Activated T-cell treated with anti-CD3 and anti-CD28 coated beads, Interleukin-2, amount 50 U/mL, for 1 hour (primary cell): ENCODE measurements around the gene SESN2.

Source experiments
- DNase-seq: peaks from one replicate; pipeline ENCODE4 v3.0.0-alpha.2; 2020

SESN2 gene

DNA sequence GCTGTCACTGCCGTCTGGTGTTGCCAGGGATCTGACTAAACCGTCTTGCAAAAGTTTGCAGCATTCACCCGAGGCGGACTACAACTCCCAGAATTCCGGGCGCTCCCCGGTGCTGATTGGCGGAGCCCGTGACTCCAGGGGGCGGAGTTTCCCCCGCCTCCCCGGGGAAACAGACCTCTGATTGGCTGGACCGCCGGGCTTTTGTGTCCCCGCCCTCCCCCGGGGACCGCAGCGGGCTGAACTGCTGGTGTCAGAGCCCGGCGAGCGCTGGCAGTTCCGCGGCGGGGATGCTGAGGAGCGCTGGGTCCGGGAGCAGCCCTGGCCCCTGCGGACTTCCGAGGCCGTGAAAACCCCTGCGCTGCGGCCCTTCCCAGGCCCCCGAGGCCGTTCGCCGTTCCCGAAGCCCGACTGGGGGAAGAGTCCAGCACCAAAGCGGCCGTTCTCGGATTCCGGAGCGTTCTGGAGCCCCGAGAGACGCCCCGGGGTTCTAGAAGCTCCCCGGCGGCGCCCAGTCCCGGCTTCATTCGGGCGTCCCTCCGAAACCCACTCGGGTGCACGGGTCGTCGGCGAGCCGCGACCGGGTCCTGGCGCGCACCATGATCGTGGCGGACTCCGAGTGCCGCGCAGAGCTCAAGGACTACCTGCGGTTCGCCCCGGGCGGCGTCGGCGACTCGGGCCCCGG lies at the start of gene SESN2:
Gene SESN2 (plus strand): TSS at position 267 of the 682 bp plus-strand sequence. CDS start 330 bp downstream, at position 597.
- peak; percentile 99 for DNase-seq

DNA sequence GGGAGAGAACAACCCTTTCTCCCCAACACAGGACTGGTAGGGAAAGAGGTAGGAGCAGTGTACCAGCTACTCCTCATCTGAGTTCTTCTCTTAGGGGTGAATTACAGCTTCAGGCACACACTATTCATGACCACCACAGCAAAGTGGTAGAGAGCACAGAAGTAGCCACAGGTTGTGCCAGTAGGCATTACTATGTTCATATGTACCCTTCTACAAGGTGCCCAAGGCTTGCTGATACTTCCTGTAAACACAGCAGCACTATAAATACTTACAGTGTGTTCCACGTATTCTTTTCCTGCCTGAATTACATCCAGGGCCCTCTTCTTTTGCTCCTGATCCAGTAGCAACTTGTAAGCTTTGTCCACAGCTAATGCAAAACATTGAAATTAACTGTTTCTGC lies 49.6 kb upstream of the SESN2 start:
- no peak for DNase-seq

DNA sequence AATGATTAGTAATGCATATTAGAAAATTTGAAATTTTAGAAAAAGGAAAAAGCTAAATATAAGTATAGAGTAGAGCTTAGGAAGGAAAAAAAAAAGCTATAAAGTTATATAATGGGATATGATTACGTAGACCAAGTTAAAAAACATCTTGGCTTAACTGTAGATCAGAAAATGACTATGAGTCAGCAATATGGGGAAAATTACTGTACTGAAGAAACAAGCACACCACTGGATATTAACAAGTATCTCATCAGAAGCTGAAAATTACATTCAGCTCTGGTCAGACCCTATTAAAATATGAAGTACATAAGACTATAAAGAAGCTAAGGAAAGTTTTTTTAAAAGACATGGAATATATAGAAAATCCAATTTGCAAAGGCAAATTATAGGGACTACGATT lies 46.0 kb upstream of the SESN2 start:
- DNase-seq, result no peak

- no peak for DNase-seq
Observed at GRCh38 chr1:28229089-28229488, 30.2 kb upstream of the SESN2 start.

GRCh38 chr1:28229996-28230395 lies 29.3 kb upstream of the SESN2 start:
- no peak for DNase-seq

GRCh38 chr1:28232558-28233263 lies 26.6 kb upstream of the SESN2 start, which contains the start of gene DNAJC8:
Gene DNAJC8 (minus strand): TSS chr1:28233029. CDS start chr1:28232998, 31 bp downstream.
- DNase-seq, result peak; percentile 90

DNA sequence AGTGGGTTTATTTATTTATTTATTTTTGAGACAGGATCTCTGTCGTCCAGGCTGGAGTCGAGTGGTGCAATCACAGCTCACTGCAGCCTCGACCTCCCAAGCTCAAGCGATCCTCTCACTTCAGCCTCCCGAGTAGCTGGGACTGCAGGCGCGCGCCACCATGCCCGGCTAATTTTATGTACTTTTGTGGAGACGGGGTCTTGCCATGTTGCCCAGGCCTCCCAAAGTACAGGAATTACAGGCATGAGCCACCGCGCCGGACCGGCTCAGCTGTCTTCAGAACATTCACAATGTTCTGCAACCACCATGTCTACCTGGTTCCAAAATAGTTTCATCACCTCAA lies 26.1 kb upstream of the SESN2 start:
- DNase-seq, result no peak

GRCh38 chr1:28235755-28236655 lies 23.3 kb upstream of the SESN2 start, which contains the start of gene ATP5IF1:
Gene ATP5IF1 (plus strand): TSS chr1:28236124. CDS start chr1:28236184, 60 bp downstream.
- peak; percentile 89 for DNase-seq

DNA sequence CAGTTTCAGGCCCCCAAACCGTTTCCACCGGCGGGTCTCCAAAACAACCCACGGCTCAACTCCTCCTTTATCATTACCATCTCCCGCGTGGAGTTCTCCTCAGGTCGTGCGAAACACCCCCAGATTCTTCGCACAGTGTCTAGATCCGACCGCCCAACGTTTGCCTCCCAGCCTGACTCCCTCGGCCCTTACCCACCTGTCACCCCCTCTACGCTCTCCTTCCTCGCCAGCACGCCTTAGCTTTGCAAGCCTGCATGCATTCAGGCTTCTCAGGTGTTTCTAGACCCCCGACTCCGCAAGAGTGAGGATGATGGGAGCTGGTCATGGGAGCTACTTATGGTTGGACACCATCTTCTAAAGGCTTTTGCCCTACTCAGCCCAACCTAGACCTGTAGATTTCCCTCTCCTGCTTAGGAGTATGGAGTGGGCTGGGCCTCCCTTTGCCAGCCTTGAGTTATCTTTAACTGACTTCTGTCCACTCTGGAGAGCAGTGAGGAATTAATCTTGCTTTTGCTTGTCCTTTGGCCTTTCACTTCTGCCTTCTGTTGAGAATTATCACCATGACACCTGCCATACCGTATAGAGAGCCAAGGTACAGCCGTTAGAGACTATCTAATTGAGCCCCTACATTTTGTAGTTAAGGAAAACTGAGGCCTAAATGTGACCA lies 22.5 kb upstream of the SESN2 start:
- no peak for DNase-seq

DNA sequence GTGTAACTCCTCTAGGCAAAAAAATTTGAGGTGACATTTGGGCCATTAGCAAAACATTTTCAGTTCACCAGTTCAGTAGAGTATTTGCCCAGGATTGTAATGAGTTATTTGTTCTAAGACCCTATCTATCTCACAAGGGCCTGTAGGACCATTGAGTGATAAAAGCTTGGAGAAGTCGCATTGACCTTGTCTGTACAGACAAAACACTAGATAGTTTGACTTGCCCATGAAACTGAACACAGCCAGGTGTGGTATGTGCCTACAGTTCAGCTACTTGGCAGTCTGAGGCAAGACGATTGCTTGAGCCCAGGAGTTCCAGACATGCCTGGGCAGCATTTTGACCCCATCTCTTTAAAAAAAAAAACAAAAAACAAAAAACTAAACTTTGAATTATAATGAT lies 20.3 kb upstream of the SESN2 start:
- DNase-seq, result no peak

- DNase-seq, result no peak
Observed at GRCh38 chr1:28240024-28240423, 19.3 kb upstream of the SESN2 start.

GRCh38 chr1:28241638-28242241 lies 17.6 kb upstream of the SESN2 start:
- DNase-seq, result no peak

DNA sequence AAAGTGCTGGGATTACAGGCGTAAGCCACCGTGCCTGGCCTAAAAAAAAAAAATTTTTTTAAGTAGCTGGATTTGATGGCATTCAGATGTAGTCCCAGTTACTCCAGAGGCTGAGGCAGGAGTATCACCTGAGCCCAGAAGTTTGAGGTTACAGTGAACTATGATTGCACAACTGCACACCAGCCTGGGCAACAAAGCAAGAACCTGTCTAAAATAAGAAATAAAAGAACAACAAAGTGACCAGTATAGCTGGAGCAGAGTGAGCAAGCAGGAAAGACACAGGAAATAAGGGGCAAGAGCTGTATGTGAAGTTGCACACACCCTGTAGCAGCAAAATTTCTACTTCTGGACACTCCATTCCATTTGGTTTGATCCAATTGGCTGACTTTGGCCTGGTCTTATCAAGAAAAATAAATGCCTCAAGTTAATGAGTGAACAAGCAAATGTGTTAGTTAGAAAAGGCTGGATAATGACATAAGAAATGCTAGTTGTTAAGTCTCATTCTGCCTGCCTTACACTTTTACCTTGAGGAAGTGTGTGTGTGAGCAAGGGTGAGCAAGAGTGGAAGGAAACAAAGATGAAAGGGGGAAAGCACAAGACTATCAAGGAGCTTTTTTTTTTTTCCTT lies 15.5 kb upstream of the SESN2 start:
- DNase-seq, result no peak

- no peak for DNase-seq
Observed at GRCh38 chr1:28244549-28245251, 14.6 kb upstream of the SESN2 start.

GRCh38 chr1:28246427-28246832 lies 12.9 kb upstream of the SESN2 start:
- no peak for DNase-seq

- DNase-seq, result no peak
Observed at GRCh38 chr1:28247612-28248272, 11.6 kb upstream of the SESN2 start.

DNA sequence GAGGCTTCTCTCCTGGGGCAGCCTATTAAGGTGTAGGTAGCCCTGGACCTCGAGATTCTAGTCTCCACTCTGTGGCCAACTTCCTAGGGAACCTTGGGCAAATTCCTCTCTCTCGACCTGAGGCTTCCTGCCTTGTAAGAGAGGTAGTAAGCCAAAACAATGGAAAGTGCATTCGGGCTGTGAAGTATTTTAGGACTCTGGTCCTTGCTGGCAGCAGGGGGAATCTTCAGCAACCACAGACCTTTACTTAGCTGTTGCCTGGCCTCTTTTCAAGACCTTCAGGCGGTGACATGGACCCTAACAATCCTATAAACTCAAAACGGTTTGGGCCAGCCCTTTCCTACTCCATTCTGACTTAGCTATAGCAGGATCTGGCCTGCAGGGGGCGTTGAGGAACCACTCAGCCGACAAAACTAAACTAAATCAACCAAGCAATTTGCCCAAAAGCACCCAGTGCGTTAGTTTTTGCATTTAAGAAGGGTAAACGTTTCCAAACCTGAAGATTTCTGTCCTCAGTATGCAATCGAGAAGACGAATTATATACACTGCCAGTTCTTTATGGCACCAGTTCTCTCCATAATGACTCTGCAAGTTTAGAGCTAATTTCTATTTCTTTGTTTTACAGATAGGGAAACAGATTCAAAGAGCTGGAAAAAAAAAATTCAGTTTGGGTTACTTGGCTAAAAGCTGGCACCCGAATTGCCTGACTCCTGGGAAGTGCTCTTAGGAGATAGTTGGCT lies 10.9 kb upstream of the SESN2 start:
- DNase-seq, result peak; percentile 83

GRCh38 chr1:28249013-28249865 lies 10.1 kb upstream of the SESN2 start:
- DNase-seq, result no peak

DNA sequence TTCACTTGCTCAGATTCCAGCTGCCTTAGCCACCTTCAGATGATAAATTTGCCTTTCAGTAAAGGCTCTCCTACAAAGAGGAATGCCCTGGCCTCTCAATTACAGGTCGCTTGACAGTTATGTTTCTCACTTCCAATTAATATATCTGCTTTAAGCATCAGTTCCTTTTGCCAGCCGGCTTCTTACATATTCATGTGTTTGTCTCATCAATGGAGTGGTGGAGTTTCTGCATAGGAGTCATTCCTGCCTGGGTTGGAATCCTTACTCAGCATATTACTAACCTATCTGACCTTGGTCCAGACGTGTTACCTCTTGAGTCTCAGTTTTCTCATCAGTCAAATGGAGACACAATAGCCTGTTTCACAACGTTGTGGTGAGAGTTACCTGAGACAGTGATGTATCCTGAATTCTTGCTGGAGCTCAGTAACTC lies 9.4 kb upstream of the SESN2 start:
- no peak for DNase-seq
